Endothelial cell of umbilical vein (primary cell): ENCODE results near the gene ZMYND11. TPM values are rescaled to one million over a fixed set of nuclear protein-coding genes. Genes with fewer than 3 reads are reported as not detected.

Experiments
- BruUV-seq: library from RNA; stranded (reverse); fragments of 400-500 nt; replicated peaks from 2 replicates; lab custom pipeline; 2021; lab: Mats Ljungman, UMichigan
- CTCF ChIA-PET: fragments of 300-600, 350-600 bp; sonication (Branson Sonifier 250); formaldehyde crosslinking; loops from one replicate; lab custom pipeline; 2021; ENCODE audit warnings: antibody characterized with exemption, inconsistent platforms; lab: Charles Lee
- POLR2A ChIA-PET: fragments of 300-600, 350-600 bp; sonication (Branson Sonifier 250); formaldehyde crosslinking; loops from one replicate; lab custom pipeline; 2021; ENCODE audit warnings: antibody characterized with exemption, inconsistent platforms; lab: Charles Lee
- DNase-seq: peaks from one replicate; pipeline ENCODE4 v3.0.0-alpha.2; 2011; ENCODE audit warnings: low read depth, low spot score
- FAIRE-seq: peaks from 2 replicates; lab custom pipeline; 2011; peaks lifted over from hg19 to GRCh38; lab: Jason Lieb, UNC
- H2AFZ ChIP-seq: 2 replicates; pipeline ENCODE4 v1.6.0; 2012; ENCODE audit warnings: low read depth, low read length, control low read depth, inconsistent platforms
- H3K27ac ChIP-seq: 2 replicates; pipeline ENCODE4 v1.5.1; 2011; ENCODE audit warnings: low read depth, mild to moderate bottlenecking, control low read depth, low read length, moderate library complexity; ENCODE audit not compliant: insufficient read depth
- H3K27me3 ChIP-seq, 2 experiments: 2 replicates each; pipeline versions ENCODE4 v1.6.0 to v1.6.1; 2011; ENCODE audit warnings: low read length in 2 of 2, mixed read lengths in 1 of 2; ENCODE audit not compliant: control insufficient read depth in 2 of 2, insufficient read depth in 2 of 2
- H3K36me3 ChIP-seq, 2 experiments: 2 replicates in 1 of 2; 3 replicates in 1 of 2; pipeline ENCODE4 v1.5.1; 2011; ENCODE audit warnings: low read length in 2 of 2, mild to moderate bottlenecking in 1 of 2, moderate library complexity in 1 of 2; ENCODE audit not compliant: control insufficient read depth in 2 of 2, insufficient read depth in 2 of 2; ENCODE audit errors: extremely low read depth in 1 of 2
- H3K4me1 ChIP-seq: 3 replicates; pipeline ENCODE4 v1.5.1; 2011; ENCODE audit warnings: mild to moderate bottlenecking, low read length; ENCODE audit not compliant: control insufficient read depth, insufficient read depth; ENCODE audit errors: extremely low read depth
- H3K4me2 ChIP-seq: 2 replicates; pipeline ENCODE4 v1.6.1; 2011; ENCODE audit warnings: low read length, control low read depth, mixed read lengths; ENCODE audit not compliant: insufficient read depth
- H3K4me3 ChIP-seq, 3 experiments: fragments of 200-600 bp in 1 of 3; sonication (generic), shearing (Covaris generic) in 1 of 3; replicated peaks in 1 of 3; 2 replicates each; pipeline ENCODE4 v1.5.1; 2011 to 2016; ENCODE audit warnings: control low read depth in 3 of 3, low read length in 3 of 3, mild to moderate bottlenecking in 2 of 3, inconsistent platforms in 1 of 3, low read depth in 1 of 3, moderate library complexity in 1 of 3; ENCODE audit not compliant: insufficient read depth in 1 of 3
- H3K79me2 ChIP-seq: 2 replicates; pipeline ENCODE4 v1.6.0; 2012; ENCODE audit warnings: low read length, inconsistent platforms; ENCODE audit not compliant: control insufficient read depth, insufficient read depth
- H3K9ac ChIP-seq: replicated peaks from 2 replicates; pipeline ENCODE3; 2011; ENCODE audit warnings: low read length, control low read depth; ENCODE audit not compliant: insufficient read depth; ENCODE audit errors: extremely low read depth
- H3K9me1 ChIP-seq: replicated peaks from 3 replicates; pipeline ENCODE4 v1.6.0; 2011; ENCODE audit warnings: mild to moderate bottlenecking, low read length; ENCODE audit not compliant: control insufficient read depth, insufficient read depth; ENCODE audit errors: extremely low read depth
- H3K9me3 ChIP-seq: replicated peaks from 2 replicates; pipeline ENCODE4 v1.5.1; 2012; ENCODE audit warnings: low read length, inconsistent platforms; ENCODE audit not compliant: control insufficient read depth, insufficient read depth
- H4K20me1 ChIP-seq: replicated peaks from 2 replicates; pipeline ENCODE3; 2011; ENCODE audit warnings: mild to moderate bottlenecking, low read length; ENCODE audit not compliant: control insufficient read depth, insufficient read depth; ENCODE audit errors: extremely low read depth
- EZH2 ChIP-seq: IDR thresholded peaks from 2 replicates; pipeline ENCODE4 v1.6.1; 2012; ENCODE audit warnings: borderline replicate concordance, low read depth, mild to moderate bottlenecking, moderate library complexity, low read length, inconsistent platforms; ENCODE audit not compliant: severe bottlenecking
- FOS ChIP-seq: IDR thresholded peaks from 2 replicates; pipeline ENCODE4 v1.6.1; 2011; ENCODE audit warnings: mild to moderate bottlenecking, low read length, moderate library complexity, borderline replicate concordance; ENCODE audit not compliant: insufficient read depth
- GATA2 ChIP-seq: IDR thresholded peaks from 2 replicates; pipeline ENCODE4 v1.7.0; 2011; ENCODE audit warnings: low read depth, mild to moderate bottlenecking, moderate library complexity, mixed read lengths, low read length; ENCODE audit not compliant: insufficient read length, insufficient read depth
- JUN ChIP-seq: IDR thresholded peaks from 2 replicates; pipeline ENCODE4 v1.6.1; 2011; ENCODE audit warnings: borderline replicate concordance, low read depth; ENCODE audit not compliant: insufficient read length, insufficient read depth
- MYC ChIP-seq: IDR thresholded peaks from one replicate; pipeline ENCODE4 v1.6.1; 2011; ENCODE audit warnings: mild to moderate bottlenecking, low read depth, low read length
- POLR2A ChIP-seq: IDR thresholded peaks from 2 replicates; pipeline ENCODE4 v1.6.1; 2012; ENCODE audit warnings: low read depth, mild to moderate bottlenecking, control low read depth, low read length
- POLR2AphosphoS5 ChIP-seq: IDR thresholded peaks from 2 replicates; pipeline ENCODE4 v1.6.1; 2012; ENCODE audit warnings: low read depth, mild to moderate bottlenecking, control low read depth, low read length, moderate library complexity; ENCODE audit not compliant: insufficient read depth
- dilution Hi-C: fragments of 300-500 bp; cut with MboI; formaldehyde crosslinking; loops from one replicate; pipeline ENCODE4 v1.15.0; 2019; ENCODE audit warnings: low sequenced_read_pairs; ENCODE audit not compliant: extremely low pct_ligation_motif_present
- intact Hi-C: fragments of 100-400 bp; cut with micrococcal nuclease; formaldehyde crosslinking; loops from one replicate; pipeline ENCODE4 v1.10.0; 2022
- polyA plus RNA-seq, 4 experiments: library from polyadenylated mRNA; depleted of rRNA in 3 of 4; stranded (reverse) in 3 of 4; unstranded in 1 of 4; fragments of >200 nt; gene quantifications; 2 replicates each; pipeline versions ENCODE4 v1.2.1 to v1.2.3, GENCODE V29; 2011 to 2012; ENCODE audit warnings: missing spikeins in 1 of 4
- total RNA-seq: library from RNA; stranded (reverse); gene quantifications from 2 replicates; pipeline ENCODE4 v1.2.3, GENCODE V29; 2021
- TF ChIP-seq, protein P1 (sequence below), 2 donors: IDR thresholded peaks; 1 replicate in 1 of 2; 2 replicates in 1 of 2; pipeline ENCODE4 v1.5.1; 2011; ENCODE audit warnings: low read length in 2 of 2, mild to moderate bottlenecking in 2 of 2, moderate library complexity in 2 of 2, control low read depth in 1 of 2, inconsistent platforms in 1 of 2, low read depth in 1 of 2; ENCODE audit not compliant: insufficient read depth in 1 of 2; ENCODE audit errors: extremely low read depth in 1 of 2
- TF ChIP-seq, protein P2 (sequence below): IDR thresholded peaks from 2 replicates; pipeline ENCODE4 v1.6.1; 2011; ENCODE audit not compliant: insufficient read depth, insufficient read length

ZMYND11 gene
- total and polyA plus RNA-seq, 2 donors (not counting 3 experiments of a cell fraction or from before 2014, with no cell fraction given), result 17.0 to 56.0 TPM

DNA sequence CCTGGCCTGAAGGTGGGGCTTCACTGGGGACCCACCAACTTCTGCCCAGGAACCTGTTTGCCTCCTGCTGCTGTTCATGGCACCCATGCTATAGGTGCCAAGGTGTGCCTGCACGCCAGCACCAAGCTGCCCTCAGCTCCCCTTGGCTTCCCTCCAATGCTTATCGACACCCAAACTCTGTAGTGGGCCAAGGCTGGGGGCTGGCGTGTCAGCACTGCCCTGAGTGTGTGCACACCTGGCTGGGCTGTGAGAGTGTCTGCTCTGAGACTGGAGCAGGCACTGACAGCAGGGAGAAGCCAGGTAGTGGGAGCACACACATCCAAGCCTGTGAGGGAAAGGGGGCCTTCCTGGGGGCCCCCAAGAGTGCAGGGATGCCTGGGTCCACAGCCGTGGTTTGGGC lies 43.1 kb upstream of the ZMYND11 start:
- Histone ChIP-seq H3K4me3 (no peak overlapping the region), H3K9me3 (no peaks in the 10 kb centered on the region), H3K4me1 (no peaks in the 10 kb centered on the region), H3K79me2 (no peaks in the 10 kb centered on the region), H2AFZ (no peak overlapping the region), H3K27me3 (peaks cover 3 to 19% of the 10 kb centered on the region in 2 experiments), H4K20me1 (no peaks in the 10 kb centered on the region), H3K9ac (no peak overlapping the region), H3K9me1 (no peaks in the 10 kb centered on the region), H3K36me3 (no peaks in the 10 kb centered on the region), H3K4me2 (no peak overlapping the region), H3K27ac (no peak overlapping the region)
- intact Hi-C loops (no loop called here), dilution Hi-C loops (no loop called here)
- CTCF ChIA-PET, result no interaction called here
- DNase-seq (no peak), FAIRE-seq (no peak)
- TF ChIP-seq POLR2A, result no peak
- no TSS peak for BruUV-seq
- POLR2A ChIA-PET, result no interaction called here

GRCh38 chr10:92846-93245 lies 42.4 kb upstream of the ZMYND11 start:
- no peaks in the 10 kb centered on the region for H3K79me2 ChIP-seq
- DNase-seq, result no peak
- no peak for FAIRE-seq
- H3K27me3 ChIP-seq, result peaks cover 3 to 19% of the 10 kb centered on the region in 2 experiments
- ChIA-PET POLR2A (no interaction called here), CTCF (no interaction called here)
- TF ChIP-seq EZH2 (no peak), FOS (no peak), MYC (no peak), JUN (no peak), POLR2AphosphoS5 (no peak), POLR2A (no peak), GATA2 (no peak)
- TF ChIP-seq, protein P1, sequence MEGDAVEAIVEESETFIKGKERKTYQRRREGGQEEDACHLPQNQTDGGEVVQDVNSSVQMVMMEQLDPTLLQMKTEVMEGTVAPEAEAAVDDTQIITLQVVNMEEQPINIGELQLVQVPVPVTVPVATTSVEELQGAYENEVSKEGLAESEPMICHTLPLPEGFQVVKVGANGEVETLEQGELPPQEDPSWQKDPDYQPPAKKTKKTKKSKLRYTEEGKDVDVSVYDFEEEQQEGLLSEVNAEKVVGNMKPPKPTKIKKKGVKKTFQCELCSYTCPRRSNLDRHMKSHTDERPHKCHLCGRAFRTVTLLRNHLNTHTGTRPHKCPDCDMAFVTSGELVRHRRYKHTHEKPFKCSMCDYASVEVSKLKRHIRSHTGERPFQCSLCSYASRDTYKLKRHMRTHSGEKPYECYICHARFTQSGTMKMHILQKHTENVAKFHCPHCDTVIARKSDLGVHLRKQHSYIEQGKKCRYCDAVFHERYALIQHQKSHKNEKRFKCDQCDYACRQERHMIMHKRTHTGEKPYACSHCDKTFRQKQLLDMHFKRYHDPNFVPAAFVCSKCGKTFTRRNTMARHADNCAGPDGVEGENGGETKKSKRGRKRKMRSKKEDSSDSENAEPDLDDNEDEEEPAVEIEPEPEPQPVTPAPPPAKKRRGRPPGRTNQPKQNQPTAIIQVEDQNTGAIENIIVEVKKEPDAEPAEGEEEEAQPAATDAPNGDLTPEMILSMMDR (IDR thresholded peaks at IDR 0.05; ENCODE audit: extremely low read depth in 1 of 2, insufficient read depth in 1 of 2, low read depth in 1 of 2, low read length in 2 of 2), result no peak
- TF ChIP-seq, protein P2, sequence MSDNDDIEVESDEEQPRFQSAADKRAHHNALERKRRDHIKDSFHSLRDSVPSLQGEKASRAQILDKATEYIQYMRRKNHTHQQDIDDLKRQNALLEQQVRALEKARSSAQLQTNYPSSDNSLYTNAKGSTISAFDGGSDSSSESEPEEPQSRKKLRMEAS, result no peak
- no peak overlapping the region for H3K9ac ChIP-seq
- H3K9me3 ChIP-seq, result no peaks in the 10 kb centered on the region
- H3K4me1 ChIP-seq, result no peaks in the 10 kb centered on the region
- H3K36me3 ChIP-seq, result no peaks in the 10 kb centered on the region
- H3K4me3 ChIP-seq, result no peak overlapping the region
- H3K4me2 ChIP-seq, result no peak overlapping the region
- dilution Hi-C loops (no loop called here), intact Hi-C loops (no loop called here)
- no peak overlapping the region for H3K27ac ChIP-seq
- H2AFZ ChIP-seq, result no peak overlapping the region
- H3K9me1 ChIP-seq, result no peaks in the 10 kb centered on the region
- BruUV-seq, result no TSS peak
- no peaks in the 10 kb centered on the region for H4K20me1 ChIP-seq
